ENCODE data around the gene PRRT1.
"Not testable (repeated sequence)": the region's sequence is repeated elsewhere in the genome, so short reads cannot be mapped to it uniquely, and the experiment has no call there.

The PRRT1 gene

GRCh38 chr6:32151863-32152768 lies at the start of gene PRRT1:
PRRT1 (minus strand) TSS chr6:32151939; CDS start chr6:32151827, 112 bp downstream.
- DNase-seq, result peak in 33 of 56 donors; percentile 12 to 75 (median 40)

- no peak for DNase-seq
These were observed 49.2 kb upstream of the PRRT1 start for GRCh38 chr6:32200711-32201475.

GRCh38 chr6:32198866-32199265 lies 47.1 kb upstream of the PRRT1 start:
- DNase-seq, result no peak

GRCh38 chr6:32198345-32198696 lies 46.6 kb upstream of the PRRT1 start:
- DNase-seq, result no peak

- peak in 28 of 56 donors; percentile 21 to 71 (median 50) for DNase-seq
These were observed 45.2 kb upstream of the PRRT1 start for GRCh38 chr6:32196682-32197616.

GRCh38 chr6:32195902-32196681 lies 44.4 kb upstream of the PRRT1 start:
- peak in 55 of 56 donors; percentile 53 to 98 (median 90) for DNase-seq

GRCh38 chr6:32195652-32195901 lies 43.8 kb upstream of the PRRT1 start:
- DNase-seq, result peak; percentile 91 to 100 (median 100)

GRCh38 chr6:32194825-32195651 lies 43.3 kb upstream of the PRRT1 start:
- DNase-seq, result peak in 26 of 56 donors; percentile 14 to 71 (median 44)

- no peak for DNase-seq
These were observed 42.6 kb upstream of the PRRT1 start for GRCh38 chr6:32194388-32194787.

- DNase-seq, result not testable (repeated sequence)
These were observed 41.4 kb upstream of the PRRT1 start for GRCh38 chr6:32193096-32193495.

GRCh38 chr6:32192608-32193039 lies 40.9 kb upstream of the PRRT1 start, which contains the start of gene GPSM3:
GPSM3 (minus strand) TSS chr6:32192643; CDS start chr6:32192513, 130 bp downstream.
- peak in 2 of 56 donors; percentile 10 to 43 for DNase-seq

- DNase-seq, result no peak
These were observed 40.2 kb upstream of the PRRT1 start for GRCh38 chr6:32191696-32192607.

GRCh38 chr6:32190911-32191677 lies 39.4 kb upstream of the PRRT1 start:
- no peak for DNase-seq

- peak in 55 of 56 donors; percentile 30 to 95 (median 86) for DNase-seq
These were observed 38.5 kb upstream of the PRRT1 start, which contains the start of gene PBX2 for GRCh38 chr6:32190054-32190851. PBX2 (minus strand) TSS chr6:32190202; CDS start chr6:32189915, 287 bp downstream.

- peak in 5 of 56 donors; percentile 39 to 76 (median 57) for DNase-seq
These were observed 38.0 kb upstream of the PRRT1 start for GRCh38 chr6:32189742-32190053.

GRCh38 chr6:32189069-32189741 lies 37.5 kb upstream of the PRRT1 start:
- DNase-seq, result peak in 3 of 56 donors; percentile 43 to 55 (median 49)
